WTC11 (cell line): Measurements from ENCODE around the gene ENTHD1. TPM values are rescaled to one million over a fixed set of nuclear protein-coding genes. Genes with fewer than 3 reads are reported as not detected.

ENCODE experiments used
- ATAC-seq: fragments of 200-7000 bp; cut with Tn5 transposase; 2 replicates; pipeline ENCODE4 v1.10.0; 2021; ENCODE audit warnings: mild to moderate bottlenecking, moderate library complexity
- CTCF ChIA-PET: fragments of 300-600 bp; sonication (Branson Sonifier 250); formaldehyde crosslinking; loops from one replicate; lab custom pipeline; 2021; ENCODE audit warnings: antibody characterized with exemption; lab: Charles Lee
- POLR2A ChIA-PET: fragments of 350-600 bp; sonication (Branson Sonifier 250); formaldehyde crosslinking; loops from one replicate; lab custom pipeline; 2021; ENCODE audit warnings: antibody characterized with exemption; lab: Charles Lee
- DNase-seq: peaks from one replicate; pipeline ENCODE4 v3.0.0; 2021; ENCODE audit warnings: low spot score
- H3K27ac Mint-ChIP-seq: 2 replicates; pipeline ENCODE4 v1.8.0; 2021; ENCODE audit warnings: mixed read lengths
- H3K27me3 Mint-ChIP-seq: 2 replicates; pipeline ENCODE4 v1.8.0; 2021; ENCODE audit warnings: low read depth, mild to moderate bottlenecking, moderate library complexity, mixed read lengths
- H3K36me3 Mint-ChIP-seq: 2 replicates; pipeline ENCODE4 v1.8.0; 2021; ENCODE audit warnings: mixed read lengths
- H3K4me1 Mint-ChIP-seq: 2 replicates; pipeline ENCODE4 v1.8.0; 2022; ENCODE audit warnings: mixed read lengths
- H3K4me3 Mint-ChIP-seq: 2 replicates; pipeline ENCODE4 v1.8.0; 2021; ENCODE audit warnings: mild to moderate bottlenecking, moderate library complexity, mixed read lengths
- H3K9me3 Mint-ChIP-seq: 2 replicates; pipeline ENCODE4 v1.8.0; 2021; ENCODE audit warnings: mixed read lengths
- AFF4 ChIP-seq: sonication (generic); formaldehyde crosslinking; IDR thresholded peaks from 2 replicates; pipeline ENCODE4 v1.8.1; 2023; ENCODE audit warnings: mild to moderate bottlenecking, missing genetic modification reagents, borderline replicate concordance
- ARID4B ChIP-seq: sonication (generic); formaldehyde crosslinking; IDR thresholded peaks from 2 replicates; pipeline ENCODE4 v1.8.0; 2023; ENCODE audit warnings: missing genetic modification reagents, mild to moderate bottlenecking, borderline replicate concordance
- CTCF ChIP-seq: fragments of 200-600 bp; IDR thresholded peaks from 2 replicates; pipeline ENCODE4 v1.8.0; 2022; ENCODE audit warnings: antibody characterized with exemption
- E2F4 ChIP-seq: sonication (generic); formaldehyde crosslinking; IDR thresholded peaks from 2 replicates; pipeline ENCODE4 v1.8.1; 2022; ENCODE audit warnings: low read depth, mild to moderate bottlenecking, moderate library complexity, missing genetic modification reagents, borderline replicate concordance
- ETV6 ChIP-seq: sonication (generic); formaldehyde crosslinking; IDR thresholded peaks from 2 replicates; pipeline ENCODE4 v1.8.1; 2022; ENCODE audit warnings: mild to moderate bottlenecking, missing genetic modification reagents
- FOXK1 ChIP-seq: sonication (generic); formaldehyde crosslinking; IDR thresholded peaks from 2 replicates; pipeline ENCODE4 v1.8.0; 2022; ENCODE audit warnings: mild to moderate bottlenecking, moderate library complexity, missing genetic modification reagents
- GRHL2 ChIP-seq: fragments of 250-450 bp; sonication (Bioruptor Pico); IDR thresholded peaks from 2 replicates; pipeline ENCODE4 v1.8.0; 2022; ENCODE audit warnings: mild to moderate bottlenecking, moderate library complexity; ENCODE audit not compliant: insufficient replicate concordance, severe bottlenecking
- GTF2I ChIP-seq: fragments of 250-450 bp; sonication (Bioruptor Pico); conservative IDR thresholded peaks from 2 replicates; pipeline ENCODE4 v1.4.0; 2021; ENCODE audit warnings: mild to moderate bottlenecking
- IRF2 ChIP-seq: sonication (generic); formaldehyde crosslinking; IDR thresholded peaks from 2 replicates; pipeline ENCODE4 v1.8.0; 2022; ENCODE audit warnings: low read depth, missing genetic modification reagents, borderline replicate concordance
- MXD4 ChIP-seq: fragments of 250-450 bp; sonication (Bioruptor Pico); IDR thresholded peaks from 2 replicates; pipeline ENCODE4 v1.8.0; 2021; ENCODE audit warnings: mild to moderate bottlenecking, moderate library complexity, borderline replicate concordance
- MYBL2 ChIP-seq: sonication (generic); formaldehyde crosslinking; IDR thresholded peaks from 2 replicates; pipeline ENCODE4 v1.8.1; 2023; ENCODE audit warnings: mild to moderate bottlenecking, moderate library complexity, missing genetic modification reagents
- NFATC4 ChIP-seq: fragments of 250-450 bp; sonication (Bioruptor Pico); IDR thresholded peaks from 2 replicates; pipeline ENCODE4 v1.9.0; 2021; ENCODE audit warnings: mild to moderate bottlenecking
- NFYB ChIP-seq: sonication (generic); formaldehyde crosslinking; conservative IDR thresholded peaks from 2 replicates; pipeline ENCODE4 v1.8.0; 2022; ENCODE audit warnings: low read depth, missing genetic modification reagents
- NR2C2 ChIP-seq: sonication (generic); formaldehyde crosslinking; IDR thresholded peaks from 2 replicates; pipeline ENCODE4 v1.8.0; 2022; ENCODE audit warnings: mild to moderate bottlenecking, missing genetic modification reagents
- NR3C1 ChIP-seq: sonication (generic); formaldehyde crosslinking; conservative IDR thresholded peaks from 2 replicates; pipeline ENCODE4 v1.8.1; 2023; ENCODE audit warnings: low read depth, mild to moderate bottlenecking, missing genetic modification reagents
- SMAD4 ChIP-seq: sonication (generic); formaldehyde crosslinking; IDR thresholded peaks from 2 replicates; pipeline ENCODE4 v1.8.0; 2022; ENCODE audit warnings: mild to moderate bottlenecking, missing genetic modification reagents
- SP1 ChIP-seq: sonication (generic); formaldehyde crosslinking; conservative IDR thresholded peaks from 2 replicates; pipeline ENCODE4 v1.8.1; 2022; ENCODE audit warnings: missing genetic modification reagents
- TCF7 ChIP-seq: sonication (generic); formaldehyde crosslinking; IDR thresholded peaks from 2 replicates; pipeline ENCODE4 v1.8.0; 2022; ENCODE audit warnings: mild to moderate bottlenecking, low read depth, missing genetic modification reagents, moderate library complexity
- TP53 ChIP-seq: sonication (generic); formaldehyde crosslinking; IDR thresholded peaks from 2 replicates; pipeline ENCODE4 v1.8.1; 2023; ENCODE audit warnings: mild to moderate bottlenecking, missing genetic modification reagents
- USF1 ChIP-seq: sonication (generic); formaldehyde crosslinking; IDR thresholded peaks from 2 replicates; pipeline ENCODE4 v1.8.0; 2022; ENCODE audit warnings: mild to moderate bottlenecking, missing genetic modification reagents
- ZNF121 ChIP-seq: sonication (generic); formaldehyde crosslinking; IDR thresholded peaks from 2 replicates; pipeline ENCODE4 v1.8.0; 2023; ENCODE audit warnings: missing genetic modification reagents
- ZNF138 ChIP-seq: sonication (generic); formaldehyde crosslinking; conservative IDR thresholded peaks from 2 replicates; pipeline ENCODE4 v1.8.1; 2022; ENCODE audit warnings: mild to moderate bottlenecking, moderate library complexity, missing genetic modification reagents
- ZNF317 ChIP-seq: sonication (generic); formaldehyde crosslinking; IDR thresholded peaks from 2 replicates; pipeline ENCODE4 v1.8.1; 2023; ENCODE audit warnings: low read depth, mild to moderate bottlenecking, moderate library complexity, missing genetic modification reagents, borderline replicate concordance
- ZNF396 ChIP-seq: fragments of 250-450 bp; sonication (Bioruptor Pico); IDR thresholded peaks from 2 replicates; pipeline ENCODE4 v1.8.0; 2021; ENCODE audit warnings: mild to moderate bottlenecking, moderate library complexity, borderline replicate concordance
- ZNF671 ChIP-seq: fragments of 250-450 bp; sonication (Bioruptor Pico); IDR thresholded peaks from 2 replicates; pipeline ENCODE4 v1.8.0; 2021; ENCODE audit warnings: mild to moderate bottlenecking
- total RNA-seq: library from RNA; stranded (reverse); gene quantifications from 3 replicates; pipeline ENCODE4 v1.2.3, GENCODE V29; 2021

ENTHD1 gene
- total RNA-seq, 1 experiment from 2014 or later: not detected

- POLR2A ChIA-PET: no interaction called here
- ATAC-seq: no peak
- DNase-seq: no peak
- CTCF ChIA-PET: interaction anchor here (0.8 kb wide), 1 partner anchor 10 kb away, joined by 3 read pairs; no protein-coding TSS in a partner anchor
- no peak overlapping the region for H3K4me3 Mint-ChIP-seq
- no peaks in the 10 kb centered on the region for H3K9me3 Mint-ChIP-seq
- H3K36me3 Mint-ChIP-seq: no peaks in the 10 kb centered on the region
- no peaks in the 10 kb centered on the region for H3K27me3 Mint-ChIP-seq
- H3K4me1 Mint-ChIP-seq: peaks cover 12% of the 10 kb centered on the region
- H3K27ac Mint-ChIP-seq: no peak overlapping the region
- no peak for TF ChIP-seq NFYB
- no peak for TF ChIP-seq ZNF317
- TF ChIP-seq IRF2 (CRISPR knock-in tag): no peak
- TF ChIP-seq ZNF671 (CRISPR knock-in tag): no peak
- no peak for TF ChIP-seq NFATC4 (CRISPR knock-in tag)
- no peak for TF ChIP-seq ARID4B
- TF ChIP-seq AFF4: no peak
Measured at GRCh38 chr22:39722032-39722325, 171.6 kb downstream of the ENTHD1 start.

GRCh38 chr22:39721206-39722031 is 172.1 kb downstream of the ENTHD1 start:
- no peak for DNase-seq
- Mint-ChIP-seq H3K9me3 (no peaks in the 10 kb centered on the region), H3K36me3 (no peaks in the 10 kb centered on the region), H3K4me3 (no peak overlapping the region), H3K4me1 (peaks cover 12% of the 10 kb centered on the region), H3K27me3 (no peaks in the 10 kb centered on the region), H3K27ac (no peak overlapping the region)
- ATAC-seq: no peak
- CTCF ChIA-PET: interaction anchor here (0.8 kb wide), 1 partner anchor 11 kb away, joined by 3 read pairs; no protein-coding TSS in a partner anchor
- POLR2A ChIA-PET: no interaction called here
- TF ChIP-seq USF1 (CRISPR knock-in tag) (no peak), FOXK1 (CRISPR knock-in tag) (no peak), TCF7 (CRISPR knock-in tag) (no peak), NR2C2 (CRISPR knock-in tag) (no peak), SMAD4 (CRISPR knock-in tag) (no peak), ZNF138 (CRISPR knock-in tag) (no peak), E2F4 (CRISPR knock-in tag) (no peak), NR3C1 (CRISPR knock-in tag) (no peak), TP53 (CRISPR knock-in tag) (no peak), ZNF121 (CRISPR knock-in tag) (no peak), CTCF (no peak), GTF2I (no peak), SP1 (CRISPR knock-in tag) (no peak), GRHL2 (CRISPR knock-in tag) (no peak), MYBL2 (CRISPR knock-in tag) (no peak), ETV6 (no peak), MXD4 (no peak), ZNF396 (CRISPR knock-in tag) (no peak)
